HEK293T (cell line): ENCODE results near the gene MTAP.

Experiments
- CTCF ChIA-PET: fragments of 350-600 bp; formaldehyde crosslinking; extraction: SDS; loops from one replicate; lab custom pipeline; 2021; ENCODE audit warnings: antibody characterized with exemption, inconsistent platforms; lab: Yijun Ruan, JAX
- POLR2A ChIA-PET: fragments of 350-600 bp; formaldehyde crosslinking; extraction: SDS; loops from one replicate; lab custom pipeline; 2020; ENCODE audit warnings: antibody characterized with exemption, inconsistent platforms; lab: Yijun Ruan, JAX
- DNase-seq: peaks from one replicate; pipeline ENCODE4 v3.0.0; 2012; ENCODE audit warnings: mixed read lengths; ENCODE audit errors: extremely low spot score
- ARNT ChIP-seq: fragments of 450-650 bp; IDR thresholded peaks from 2 replicates; pipeline ENCODE4 v1.6.1; 2017; ENCODE audit warnings: mild to moderate bottlenecking
- BHLHE40 ChIP-seq: fragments of 450-650 bp; IDR thresholded peaks from 2 replicates; pipeline ENCODE4 v1.6.1; 2016; ENCODE audit warnings: mild to moderate bottlenecking, moderate library complexity, borderline replicate concordance
- CTBP1 ChIP-seq: fragments of 450-650 bp; IDR thresholded peaks from 2 replicates; pipeline ENCODE4 v1.6.1; 2016; ENCODE audit warnings: borderline replicate concordance
- ELF4 ChIP-seq: fragments of 450-650 bp; IDR thresholded peaks from 2 replicates; pipeline ENCODE4 v1.6.1; 2017; ENCODE audit warnings: antibody characterized with exemption
- FOXA1 ChIP-seq: fragments of 450-650 bp; IDR thresholded peaks from 2 replicates; pipeline ENCODE4 v1.6.1; 2016; ENCODE audit warnings: mild to moderate bottlenecking
- FOXK2 ChIP-seq: fragments of 450-650 bp; IDR thresholded peaks from 2 replicates; pipeline ENCODE4 v1.6.1; 2016; ENCODE audit warnings: mild to moderate bottlenecking
- FOXM1 ChIP-seq: fragments of 450-650 bp; IDR thresholded peaks from 2 replicates; pipeline ENCODE4 v1.6.1; 2017; ENCODE audit warnings: mild to moderate bottlenecking, borderline replicate concordance
- HDGF ChIP-seq: fragments of 450-650 bp; IDR thresholded peaks from 2 replicates; pipeline ENCODE4 v1.6.1; 2017; ENCODE audit warnings: antibody characterized with exemption, borderline replicate concordance
- L3MBTL2 ChIP-seq: fragments of 450-650 bp; conservative IDR thresholded peaks from 2 replicates; pipeline ENCODE4 v1.6.1; 2016; ENCODE audit warnings: mild to moderate bottlenecking
- LEF1 ChIP-seq: fragments of 450-650 bp; IDR thresholded peaks from 2 replicates; pipeline ENCODE4 v1.6.1; 2017; ENCODE audit warnings: mild to moderate bottlenecking, borderline replicate concordance
- NFRKB ChIP-seq: fragments of 450-650 bp; IDR thresholded peaks from 2 replicates; pipeline ENCODE4 v1.6.1; 2016; ENCODE audit warnings: mild to moderate bottlenecking, moderate library complexity
- SP1 ChIP-seq: fragments of 450-650 bp; IDR thresholded peaks from 2 replicates; pipeline ENCODE4 v1.6.1; 2017
- SUZ12 ChIP-seq: fragments of 450-650 bp; IDR thresholded peaks from 2 replicates; pipeline ENCODE4 v1.6.1; 2016; ENCODE audit warnings: mild to moderate bottlenecking
- TARDBP ChIP-seq: fragments of 450-650 bp; IDR thresholded peaks from 2 replicates; pipeline ENCODE4 v1.6.1; 2016
- ZNF384 ChIP-seq: fragments of 450-650 bp; IDR thresholded peaks from 2 replicates; pipeline ENCODE4 v1.6.1; 2016
- TF ChIP-seq, protein P1 (sequence below): fragments of 450-650 bp; IDR thresholded peaks from 2 replicates; pipeline ENCODE4 v1.6.1; 2016

Gene MTAP

GRCh38 chr9:21871256-21871975, 69.0 kb downstream of the MTAP start:
- CTCF ChIA-PET: no interaction called here
- TF ChIP-seq HDGF (no peak), BHLHE40 (no peak), FOXA1 (no peak), SUZ12 (no peak), ZNF384 (no peak), SP1 (no peak), CTBP1 (no peak), NFRKB (no peak), ARNT (no peak), L3MBTL2 (no peak), ELF4 (no peak), FOXM1 (no peak), LEF1 (no peak), TARDBP (no peak), FOXK2 (no peak)
- TF ChIP-seq, protein P1, sequence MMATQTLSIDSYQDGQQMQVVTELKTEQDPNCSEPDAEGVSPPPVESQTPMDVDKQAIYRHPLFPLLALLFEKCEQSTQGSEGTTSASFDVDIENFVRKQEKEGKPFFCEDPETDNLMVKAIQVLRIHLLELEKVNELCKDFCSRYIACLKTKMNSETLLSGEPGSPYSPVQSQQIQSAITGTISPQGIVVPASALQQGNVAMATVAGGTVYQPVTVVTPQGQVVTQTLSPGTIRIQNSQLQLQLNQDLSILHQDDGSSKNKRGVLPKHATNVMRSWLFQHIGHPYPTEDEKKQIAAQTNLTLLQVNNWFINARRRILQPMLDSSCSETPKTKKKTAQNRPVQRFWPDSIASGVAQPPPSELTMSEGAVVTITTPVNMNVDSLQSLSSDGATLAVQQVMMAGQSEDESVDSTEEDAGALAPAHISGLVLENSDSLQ: no peak
- POLR2A ChIA-PET: no interaction called here
- no peak for DNase-seq

- no peak for TF ChIP-seq ZNF384
- no peak for TF ChIP-seq ARNT
- no peak for TF ChIP-seq FOXM1
- TF ChIP-seq SUZ12: no peak
- no peak for TF ChIP-seq TARDBP
- TF ChIP-seq ELF4: no peak
- no peak for TF ChIP-seq BHLHE40
- TF ChIP-seq FOXA1: no peak
- TF ChIP-seq FOXK2: no peak
- TF ChIP-seq, protein P1: no peak
- no peak for TF ChIP-seq L3MBTL2
- no peak for TF ChIP-seq LEF1
- TF ChIP-seq SP1: no peak
- TF ChIP-seq HDGF: no peak
- TF ChIP-seq CTBP1: no peak
- no peak for TF ChIP-seq NFRKB
- DNase-seq: no peak
- ChIA-PET POLR2A (no interaction called here), CTCF (no interaction called here)
Observed at GRCh38 chr9:21872696-21873095, 70.3 kb downstream of the MTAP start.

GRCh38 chr9:21873540-21874221, 71.2 kb downstream of the MTAP start:
- TF ChIP-seq ELF4 (no peak), BHLHE40 (no peak), ZNF384 (no peak), NFRKB (no peak), CTBP1 (no peak), L3MBTL2 (no peak), FOXM1 (no peak), ARNT (no peak), FOXK2 (no peak)
- TF ChIP-seq, protein P1: no peak
- no peak for DNase-seq
- CTCF ChIA-PET: no interaction called here
- POLR2A ChIA-PET: no interaction called here

DNA sequence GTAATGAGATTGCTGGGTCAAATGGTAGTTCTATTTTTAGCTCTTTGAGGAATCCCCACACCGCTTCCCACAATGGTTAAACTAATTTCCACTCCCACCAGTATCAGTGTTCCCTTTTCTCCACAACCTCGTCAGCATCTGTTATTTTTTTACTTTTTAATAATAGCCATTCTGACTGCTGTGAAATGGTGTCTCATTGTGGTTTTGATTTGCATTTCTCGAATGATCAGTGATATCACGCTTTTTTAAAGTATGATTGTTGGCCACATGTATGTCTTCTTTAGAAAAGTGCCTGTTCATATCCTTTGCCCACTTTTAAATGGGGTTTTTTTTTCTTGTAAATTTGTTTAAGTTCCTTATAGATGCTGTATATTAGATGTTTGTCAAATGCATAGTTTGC, 73.5 kb downstream of the MTAP start:
- TF ChIP-seq CTBP1: no peak
- TF ChIP-seq LEF1: no peak
- no peak for TF ChIP-seq ARNT
- TF ChIP-seq TARDBP: no peak
- no peak for TF ChIP-seq NFRKB
- TF ChIP-seq FOXK2: no peak
- TF ChIP-seq SP1: no peak
- CTCF ChIA-PET: no interaction called here
- no peak for DNase-seq
- POLR2A ChIA-PET: no interaction called here

- TF ChIP-seq ARNT (no peak), FOXM1 (no peak), FOXK2 (no peak), LEF1 (no peak), ELF4 (no peak), FOXA1 (no peak), ZNF384 (no peak), HDGF (no peak), NFRKB (no peak)
- CTCF ChIA-PET: no interaction called here
- no peak for DNase-seq
- POLR2A ChIA-PET: no interaction called here
Observed at GRCh38 chr9:21883642-21884041, 81.2 kb downstream of the MTAP start.

GRCh38 chr9:21889673-21890072, 87.2 kb downstream of the MTAP start:
- TF ChIP-seq ZNF384: no peak
- TF ChIP-seq ARNT: no peak
- no peak for TF ChIP-seq SP1
- TF ChIP-seq, protein P1: no peak
- POLR2A ChIA-PET: no interaction called here
- no peak for DNase-seq
- CTCF ChIA-PET: no interaction called here
